HUES48 (cell line): ENCODE measurements around the gene FIBCD1.
"Not testable (repeated sequence)": the region's sequence is repeated elsewhere in the genome, so short reads cannot be mapped to it uniquely, and the experiment has no call there.

Experiments used
- H3K27ac ChIP-seq: one replicate; pipeline ENCODE4 v1.7.0; 2013; ENCODE audit warnings: low read depth, low read length, inconsistent platforms
- H3K27me3 ChIP-seq: 2 replicates; pipeline ENCODE4 v1.6.1; 2013; ENCODE audit warnings: mild to moderate bottlenecking, low read length; ENCODE audit not compliant: control insufficient read depth, insufficient read depth
- H3K36me3 ChIP-seq: 2 replicates; pipeline ENCODE4 v1.6.1; 2013; ENCODE audit warnings: low read length; ENCODE audit not compliant: control insufficient read depth, insufficient read depth
- H3K4me1 ChIP-seq: 2 replicates; pipeline ENCODE4 v1.6.1; 2013; ENCODE audit warnings: mild to moderate bottlenecking, low read length; ENCODE audit not compliant: control insufficient read depth, insufficient read depth
- H3K4me3 ChIP-seq: 2 replicates; pipeline ENCODE4 v1.5.1; 2013; ENCODE audit warnings: mild to moderate bottlenecking, low read depth, low read length
- H3K9ac ChIP-seq: 2 replicates; pipeline ENCODE4 v1.6.1; 2013; ENCODE audit warnings: mild to moderate bottlenecking, low read depth, low read length, moderate library complexity
- H3K9me3 ChIP-seq: 2 replicates; pipeline ENCODE4 v1.6.1; 2013; ENCODE audit warnings: low read length; ENCODE audit not compliant: control insufficient read depth, insufficient read depth

The FIBCD1 gene

GRCh38 chr9:130960522-130961378 lies 21.7 kb upstream of the FIBCD1 start:
- Histone ChIP-seq H3K27ac (no peak overlapping the region), H3K4me1 (no peaks in the 10 kb centered on the region), H3K9me3 (0 out of 2 replicates have a peak, but pooled peaks cover 4% of the 10 kb centered on the region), H3K27me3 (no peaks in the 10 kb centered on the region), H3K9ac (no peak overlapping the region), H3K36me3 (no peaks in the 10 kb centered on the region), H3K4me3 (no peak overlapping the region)

DNA sequence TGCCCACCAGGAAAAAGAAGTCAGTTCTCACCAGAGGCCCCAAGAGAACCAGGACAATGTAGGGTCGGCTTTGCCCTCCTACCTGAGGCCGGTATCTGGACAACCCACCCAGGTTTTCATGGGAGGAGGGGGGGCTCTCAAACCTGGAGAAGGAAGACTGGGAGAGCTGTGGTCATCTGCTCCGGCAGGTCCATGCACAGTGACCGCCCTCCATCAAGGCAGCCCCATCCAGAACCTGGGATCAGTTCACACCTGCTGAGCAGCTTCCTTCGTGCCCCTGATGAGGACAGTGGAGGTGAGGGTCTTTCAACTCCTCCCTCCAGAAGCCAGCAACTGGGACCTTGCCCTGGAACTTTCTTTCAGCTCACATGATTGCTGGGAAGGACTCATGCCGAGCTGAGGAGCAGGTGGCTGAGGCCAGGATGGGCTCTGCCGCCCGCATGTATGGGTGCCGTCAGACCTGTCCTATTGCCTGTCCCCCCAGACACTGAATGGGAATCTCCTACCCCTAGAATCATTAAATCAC lies 20.8 kb upstream of the FIBCD1 start:
- no peak overlapping the region for H3K4me3 ChIP-seq
- no peaks in the 10 kb centered on the region for H3K4me1 ChIP-seq
- H3K9ac ChIP-seq, result no peak overlapping the region
- H3K27me3 ChIP-seq, result no peaks in the 10 kb centered on the region
- H3K27ac ChIP-seq, result no peak overlapping the region
- H3K9me3 ChIP-seq, result 0 out of 2 replicates have a peak, but pooled peaks cover 4% of the 10 kb centered on the region
- no peaks in the 10 kb centered on the region for H3K36me3 ChIP-seq

DNA sequence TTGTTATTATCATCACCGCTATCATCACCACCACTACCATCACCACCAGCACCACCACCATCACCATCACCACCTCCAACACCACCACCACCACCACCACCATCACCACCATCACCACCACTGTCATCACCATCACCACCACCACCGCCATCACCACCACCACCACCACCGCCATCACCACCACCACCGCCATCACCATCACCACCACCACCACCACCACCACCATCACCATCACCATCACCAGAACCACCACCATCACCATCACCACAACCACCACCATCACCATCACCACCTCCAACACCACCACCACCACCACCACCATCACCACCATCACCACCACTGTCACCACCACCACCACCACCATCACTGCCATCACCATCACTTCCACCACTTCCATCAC lies 19.5 kb upstream of the FIBCD1 start:
- not testable (repeated sequence) for H3K9me3 ChIP-seq, H3K9ac ChIP-seq, H3K4me1 ChIP-seq, H3K27ac ChIP-seq, H3K36me3 ChIP-seq, H3K4me3 ChIP-seq, H3K27me3 ChIP-seq

DNA sequence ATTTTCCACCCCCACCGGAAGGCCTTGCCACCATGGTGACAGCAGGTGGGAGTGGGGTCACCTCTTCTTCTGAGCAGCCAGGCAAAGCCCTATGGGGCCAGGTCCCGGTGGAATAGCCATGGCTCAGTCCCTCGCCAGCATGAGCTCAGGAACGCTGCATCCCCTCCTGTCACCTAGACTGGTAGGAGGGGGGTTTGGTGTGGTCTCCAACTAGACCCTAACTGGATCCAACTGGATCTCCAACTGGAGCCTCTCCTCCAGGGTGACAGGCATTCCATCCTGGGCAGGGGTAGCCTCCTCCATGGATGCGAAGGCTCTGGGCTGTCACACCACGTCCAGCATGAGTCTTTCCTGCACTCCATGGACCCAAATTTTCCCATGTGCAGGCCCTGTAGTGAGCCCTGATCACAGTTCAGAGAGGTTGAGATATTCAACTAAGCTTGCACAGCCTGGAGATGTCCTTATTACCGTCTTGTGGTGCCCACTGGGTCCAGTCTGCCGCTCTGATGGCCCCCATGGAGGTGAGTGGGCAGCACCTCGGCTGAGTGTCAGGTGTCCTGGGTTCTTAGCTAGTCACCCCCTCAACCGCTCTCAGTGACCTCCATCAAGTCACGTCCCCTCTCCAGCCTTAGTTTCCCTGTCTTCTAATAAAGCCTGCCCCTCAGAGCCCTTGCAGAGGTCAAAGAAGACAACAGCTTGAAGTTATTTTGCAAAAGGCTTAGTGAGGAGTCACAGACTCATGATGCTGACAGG lies 18.6 kb upstream of the FIBCD1 start:
- Histone ChIP-seq H3K9me3 (0 out of 2 replicates have a peak, but pooled peaks cover 4% of the 10 kb centered on the region), H3K27me3 (no peaks in the 10 kb centered on the region)

GRCh38 chr9:130956636-130957450 lies 17.8 kb upstream of the FIBCD1 start:
- Histone ChIP-seq H3K9ac (no peak overlapping the region), H3K36me3 (no peaks in the 10 kb centered on the region), H3K27ac (no peak overlapping the region), H3K4me1 (no peaks in the 10 kb centered on the region), H3K4me3 (no peak overlapping the region), H3K9me3 (0 out of 2 replicates have a peak, but pooled peaks cover 4% of the 10 kb centered on the region), H3K27me3 (no peaks in the 10 kb centered on the region)

More for the DNA sequence above, 18.6 kb upstream of the FIBCD1 start:
- no peaks in the 10 kb centered on the region for H3K4me1 ChIP-seq
- H3K36me3 ChIP-seq, result no peaks in the 10 kb centered on the region
- H3K9ac ChIP-seq, result no peak overlapping the region
- no peak overlapping the region for H3K4me3 ChIP-seq
- H3K27ac ChIP-seq, result no peak overlapping the region

- no peak overlapping the region for H3K27ac ChIP-seq
- no peaks in the 10 kb centered on the region for H3K4me1 ChIP-seq
- H3K4me3 ChIP-seq, result no peak overlapping the region
- 0 out of 2 replicates have a peak, but pooled peaks cover 4% of the 10 kb centered on the region for H3K9me3 ChIP-seq
- H3K27me3 ChIP-seq, result no peaks in the 10 kb centered on the region
- H3K36me3 ChIP-seq, result no peaks in the 10 kb centered on the region
- H3K9ac ChIP-seq, result no peak overlapping the region
Observed at GRCh38 chr9:130955947-130956621, 17.0 kb upstream of the FIBCD1 start.

DNA sequence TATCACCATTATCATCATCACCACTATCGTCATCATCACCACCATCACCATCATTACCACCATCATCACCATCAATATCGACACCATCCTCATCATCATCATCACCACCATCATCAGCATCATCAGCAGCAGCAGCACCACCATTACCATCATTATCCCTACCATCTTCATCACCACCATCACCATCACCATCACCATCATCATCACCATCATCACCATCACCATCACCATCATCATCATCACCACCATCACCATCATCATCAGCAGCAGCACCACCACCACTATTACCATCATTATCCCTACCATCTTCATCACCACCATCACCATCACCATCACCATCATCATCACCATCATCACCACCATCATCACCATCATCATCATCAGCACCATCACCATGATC lies 15.9 kb upstream of the FIBCD1 start:
- not testable (repeated sequence) for H3K4me1 ChIP-seq, H3K36me3 ChIP-seq, H3K9ac ChIP-seq, H3K27ac ChIP-seq, H3K4me3 ChIP-seq, H3K9me3 ChIP-seq, H3K27me3 ChIP-seq

GRCh38 chr9:130954317-130954716 lies 15.3 kb upstream of the FIBCD1 start:
- Histone ChIP-seq H3K4me1 (no peaks in the 10 kb centered on the region), H3K9ac (no peak overlapping the region), H3K27me3 (no peaks in the 10 kb centered on the region; the same call in 1 of the 2 replicates), H3K27ac (no peak overlapping the region), H3K36me3 (no peaks in the 10 kb centered on the region), H3K4me3 (no peak overlapping the region), H3K9me3 (0 out of 2 replicates have a peak, but pooled peaks cover 4% of the 10 kb centered on the region)

GRCh38 chr9:130952065-130952762 lies 13.2 kb upstream of the FIBCD1 start:
- Histone ChIP-seq H3K27ac (no peak overlapping the region), H3K36me3 (no peaks in the 10 kb centered on the region), H3K27me3 (no peaks in the 10 kb centered on the region; the same call in 1 of the 2 replicates), H3K4me1 (no peaks in the 10 kb centered on the region), H3K9me3 (no peaks in the 10 kb centered on the region), H3K9ac (no peak overlapping the region), H3K4me3 (no peak overlapping the region)

- Histone ChIP-seq H3K9me3 (no peaks in the 10 kb centered on the region), H3K36me3 (no peaks in the 10 kb centered on the region), H3K27ac (no peak overlapping the region), H3K4me3 (no peak overlapping the region), H3K27me3 (no peaks in the 10 kb centered on the region; the same call in 1 of the 2 replicates), H3K4me1 (no peaks in the 10 kb centered on the region), H3K9ac (no peak overlapping the region)
Observed at GRCh38 chr9:130950039-130950311, 10.9 kb upstream of the FIBCD1 start.
